Measurements from ENCODE around the gene CCDC97. TPM values are rescaled to one million over a fixed set of nuclear protein-coding genes. Genes with fewer than 3 reads are reported as not detected.
"Not testable (repeated sequence)": the region's sequence is repeated elsewhere in the genome, so short reads cannot be mapped to it uniquely, and the experiment has no call there.

CCDC97 gene
- total and polyA plus RNA-seq, 4 donors = 8.8 to 37.6 (median 26.6) TPM

GRCh38 chr19:41269571-41269970 is 40.4 kb upstream of the CCDC97 start:
- 80% methylated on average over 1 of the region's 5 CpGs for WGBS (ENCODE audit: insufficient coverage)
- peaks cover 16% of the 10 kb centered on the region for H3K4me1 ChIP-seq (ENCODE audit: control insufficient read depth, insufficient read depth, low read length)
- H3K36me3 ChIP-seq (ENCODE audit: control insufficient read depth, insufficient read depth, low read length) = peaks cover 65% of the 10 kb centered on the region
- H3K27me3 ChIP-seq (ENCODE audit: control insufficient read depth, insufficient read depth, low read length) = no peaks in the 10 kb centered on the region
- DNase-seq (ENCODE audit: low read depth in 4 of 6, low spot score in 6 of 6) = no peak
- no peak overlapping the region for H3K4me3 ChIP-seq (ENCODE audit: low read depth, low read length)
- no peak overlapping the region for H3K27ac ChIP-seq (ENCODE audit: low read depth, low read length)
- no peaks in the 10 kb centered on the region for H3K9me3 ChIP-seq (ENCODE audit: control insufficient read depth, insufficient read depth, low read length)

GRCh38 chr19:41273076-41273475 is 36.9 kb upstream of the CCDC97 start:
- Histone ChIP-seq H3K27ac (ENCODE audit: low read depth, low read length) (no peak overlapping the region), H3K4me3 (ENCODE audit: low read depth, low read length) (no peak overlapping the region), H3K9me3 (ENCODE audit: control insufficient read depth, insufficient read depth, low read length) (no peaks in the 10 kb centered on the region), H3K4me1 (ENCODE audit: control insufficient read depth, insufficient read depth, low read length) (no peaks in the 10 kb centered on the region), H3K36me3 (ENCODE audit: control insufficient read depth, insufficient read depth, low read length) (peaks cover 94% of the 10 kb centered on the region), H3K27me3 (ENCODE audit: control insufficient read depth, insufficient read depth, low read length) (no peaks in the 10 kb centered on the region)
- WGBS (ENCODE audit: insufficient coverage) = 98% methylated on average over 3 of the region's 6 CpGs
- DNase-seq (ENCODE audit: low read depth in 4 of 6, low spot score in 6 of 6) = no peak

DNA sequence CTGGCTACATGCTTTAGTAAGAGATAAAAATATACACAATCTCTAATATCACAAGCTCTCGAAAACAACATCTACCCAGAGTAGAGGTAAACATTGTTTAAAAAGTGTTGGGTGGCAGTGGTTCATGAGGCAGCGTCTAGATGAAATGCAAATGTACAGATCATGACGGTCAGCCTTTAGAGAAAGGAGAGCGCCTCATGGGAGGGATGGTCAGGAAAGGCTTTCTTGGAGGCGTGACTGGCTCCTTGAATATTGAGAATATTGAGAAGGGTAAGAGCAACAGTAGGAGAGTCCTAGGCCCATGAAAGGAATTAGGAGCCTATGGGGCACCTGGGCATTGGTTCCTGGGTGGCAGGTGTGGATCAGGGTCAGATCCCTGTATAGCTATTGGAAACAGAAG is 35.2 kb upstream of the CCDC97 start:
- H3K27ac ChIP-seq (ENCODE audit: low read depth, low read length) = no peak overlapping the region
- no peaks in the 10 kb centered on the region for H3K4me1 ChIP-seq (ENCODE audit: control insufficient read depth, insufficient read depth, low read length)
- H3K27me3 ChIP-seq (ENCODE audit: control insufficient read depth, insufficient read depth, low read length) = no peaks in the 10 kb centered on the region
- WGBS (ENCODE audit: insufficient coverage) = 88% methylated on average over 4 of the region's 5 CpGs
- DNase-seq (ENCODE audit: low read depth in 4 of 6, low spot score in 6 of 6) = no peak
- H3K36me3 ChIP-seq (ENCODE audit: control insufficient read depth, insufficient read depth, low read length) = peaks cover 93% of the 10 kb centered on the region
- H3K9me3 ChIP-seq (ENCODE audit: control insufficient read depth, insufficient read depth, low read length) = no peaks in the 10 kb centered on the region
- no peak overlapping the region for H3K4me3 ChIP-seq (ENCODE audit: low read depth, low read length)

DNA sequence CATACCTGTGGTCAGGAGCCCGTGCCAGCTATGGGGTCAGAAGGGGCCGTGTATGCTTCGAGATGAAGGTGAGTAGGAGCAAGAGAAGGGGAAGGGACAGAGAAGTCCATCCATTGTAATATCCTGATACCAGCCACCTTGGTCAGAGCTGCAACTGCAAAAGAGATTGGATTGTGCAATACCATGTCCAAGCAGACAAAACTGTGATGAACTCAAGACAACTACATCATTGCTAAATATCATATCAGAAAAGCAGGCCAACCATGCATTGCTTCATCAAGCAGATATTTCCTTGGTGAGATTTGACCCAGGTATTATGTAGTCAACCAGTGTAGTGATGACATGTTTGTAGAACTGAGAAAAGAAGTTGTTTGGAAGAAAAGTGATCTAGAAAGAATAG is 33.7 kb upstream of the CCDC97 start:
- Histone ChIP-seq H3K27me3 (ENCODE audit: control insufficient read depth, insufficient read depth, low read length) (no peaks in the 10 kb centered on the region), H3K4me1 (ENCODE audit: control insufficient read depth, insufficient read depth, low read length) (no peaks in the 10 kb centered on the region), H3K27ac (ENCODE audit: low read depth, low read length) (no peak overlapping the region), H3K36me3 (ENCODE audit: control insufficient read depth, insufficient read depth, low read length) (peaks cover 90% of the 10 kb centered on the region), H3K4me3 (ENCODE audit: low read depth, low read length) (no peak overlapping the region), H3K9me3 (ENCODE audit: control insufficient read depth, insufficient read depth, low read length) (no peaks in the 10 kb centered on the region)
- WGBS (ENCODE audit: insufficient coverage) = 95% methylated on average over 3 of the region's 3 CpGs
- no peak for DNase-seq (ENCODE audit: low read depth in 4 of 6, low spot score in 6 of 6)

GRCh38 chr19:41278478-41278877 is 31.5 kb upstream of the CCDC97 start:
- 100% methylated on average over 1 of the region's 2 CpGs for WGBS (ENCODE audit: insufficient coverage)

GRCh38 chr19:41288673-41289530 is 21.1 kb upstream of the CCDC97 start:
- H3K27ac ChIP-seq (ENCODE audit: low read depth, low read length) = no peak overlapping the region
- DNase-seq (ENCODE audit: low read depth in 4 of 6, low spot score in 6 of 6) = no peak
- no peak overlapping the region for H3K4me3 ChIP-seq (ENCODE audit: low read depth, low read length)
- WGBS (ENCODE audit: insufficient coverage) = 100% methylated on average over 1 of the region's 3 CpGs
- H3K27me3 ChIP-seq (ENCODE audit: control insufficient read depth, insufficient read depth, low read length) = no peaks in the 10 kb centered on the region
- peaks cover 72% of the 10 kb centered on the region for H3K36me3 ChIP-seq (ENCODE audit: control insufficient read depth, insufficient read depth, low read length)
- no peaks in the 10 kb centered on the region for H3K9me3 ChIP-seq (ENCODE audit: control insufficient read depth, insufficient read depth, low read length)
- H3K4me1 ChIP-seq (ENCODE audit: control insufficient read depth, insufficient read depth, low read length) = no peaks in the 10 kb centered on the region

More at GRCh38 chr19:41278478-41278877, 31.5 kb upstream of the CCDC97 start:
- Histone ChIP-seq H3K4me3 (ENCODE audit: low read depth, low read length) (no peak overlapping the region), H3K27ac (ENCODE audit: low read depth, low read length) (no peak overlapping the region), H3K27me3 (ENCODE audit: control insufficient read depth, insufficient read depth, low read length) (no peaks in the 10 kb centered on the region), H3K9me3 (ENCODE audit: control insufficient read depth, insufficient read depth, low read length) (no peaks in the 10 kb centered on the region), H3K36me3 (ENCODE audit: control insufficient read depth, insufficient read depth, low read length) (peaks cover 89% of the 10 kb centered on the region), H3K4me1 (ENCODE audit: control insufficient read depth, insufficient read depth, low read length) (no peaks in the 10 kb centered on the region)
- no peak for DNase-seq (ENCODE audit: low read depth in 4 of 6, low spot score in 6 of 6)

- not testable (repeated sequence) for DNase-seq (ENCODE audit: low read depth in 4 of 6, low spot score in 6 of 6); H3K4me1 ChIP-seq (ENCODE audit: control insufficient read depth, insufficient read depth, low read length); H3K4me3 ChIP-seq (ENCODE audit: low read depth, low read length); H3K27me3 ChIP-seq (ENCODE audit: control insufficient read depth, insufficient read depth, low read length); H3K9me3 ChIP-seq (ENCODE audit: control insufficient read depth, insufficient read depth, low read length); H3K27ac ChIP-seq (ENCODE audit: low read depth, low read length)
- peaks cover 72% of the 10 kb centered on the region for H3K36me3 ChIP-seq (ENCODE audit: control insufficient read depth, insufficient read depth, low read length)
- 87% methylated on average over 4 of the region's 8 CpGs for WGBS (ENCODE audit: insufficient coverage)
Observed at GRCh38 chr19:41289814-41290213, 20.2 kb upstream of the CCDC97 start.

DNA sequence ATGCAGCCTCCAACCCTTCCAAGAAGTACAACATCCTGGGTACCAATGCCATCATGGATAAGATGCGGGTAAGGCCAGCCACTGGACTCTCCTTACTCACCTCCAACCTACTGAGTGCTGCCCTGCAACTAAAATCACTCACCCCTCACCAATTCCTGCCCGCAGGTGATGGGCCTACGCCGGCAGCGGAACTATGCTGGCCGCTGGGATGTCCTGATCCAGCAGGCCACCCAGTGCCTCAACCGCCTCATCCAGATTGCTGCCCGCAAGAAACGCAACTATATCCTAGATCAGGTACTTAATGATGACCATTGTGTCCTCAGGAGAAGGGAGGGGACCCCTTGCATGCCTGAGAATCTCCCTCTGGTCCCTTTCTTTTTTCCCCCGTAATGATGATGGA is 15.6 kb upstream of the CCDC97 start:
- H3K27ac ChIP-seq (ENCODE audit: low read depth, low read length) = no peak overlapping the region
- no peak for DNase-seq (ENCODE audit: low read depth in 4 of 6, low spot score in 6 of 6)
- no peak overlapping the region for H3K4me3 ChIP-seq (ENCODE audit: low read depth, low read length)
- no peaks in the 10 kb centered on the region for H3K9me3 ChIP-seq (ENCODE audit: control insufficient read depth, insufficient read depth, low read length)
- 94% methylated on average over 9 of the region's 10 CpGs for WGBS (ENCODE audit: insufficient coverage)
- H3K4me1 ChIP-seq (ENCODE audit: control insufficient read depth, insufficient read depth, low read length) = peaks cover 9% of the 10 kb centered on the region
- H3K36me3 ChIP-seq (ENCODE audit: control insufficient read depth, insufficient read depth, low read length) = peaks cover 77% of the 10 kb centered on the region
- H3K27me3 ChIP-seq (ENCODE audit: control insufficient read depth, insufficient read depth, low read length) = no peaks in the 10 kb centered on the region

GRCh38 chr19:41295499-41295898 is 14.5 kb upstream of the CCDC97 start:
- Histone ChIP-seq H3K4me1 (ENCODE audit: control insufficient read depth, insufficient read depth, low read length) (peaks cover 12% of the 10 kb centered on the region), H3K27ac (ENCODE audit: low read depth, low read length) (no peak overlapping the region), H3K36me3 (ENCODE audit: control insufficient read depth, insufficient read depth, low read length) (peaks cover 78% of the 10 kb centered on the region), H3K9me3 (ENCODE audit: control insufficient read depth, insufficient read depth, low read length) (no peaks in the 10 kb centered on the region), H3K27me3 (ENCODE audit: control insufficient read depth, insufficient read depth, low read length) (no peaks in the 10 kb centered on the region), H3K4me3 (ENCODE audit: low read depth, low read length) (no peak overlapping the region)
- WGBS (ENCODE audit: insufficient coverage) = 70% methylated on average over 6 of the region's 6 CpGs
- no peak for DNase-seq (ENCODE audit: low read depth in 4 of 6, low spot score in 6 of 6)

DNA sequence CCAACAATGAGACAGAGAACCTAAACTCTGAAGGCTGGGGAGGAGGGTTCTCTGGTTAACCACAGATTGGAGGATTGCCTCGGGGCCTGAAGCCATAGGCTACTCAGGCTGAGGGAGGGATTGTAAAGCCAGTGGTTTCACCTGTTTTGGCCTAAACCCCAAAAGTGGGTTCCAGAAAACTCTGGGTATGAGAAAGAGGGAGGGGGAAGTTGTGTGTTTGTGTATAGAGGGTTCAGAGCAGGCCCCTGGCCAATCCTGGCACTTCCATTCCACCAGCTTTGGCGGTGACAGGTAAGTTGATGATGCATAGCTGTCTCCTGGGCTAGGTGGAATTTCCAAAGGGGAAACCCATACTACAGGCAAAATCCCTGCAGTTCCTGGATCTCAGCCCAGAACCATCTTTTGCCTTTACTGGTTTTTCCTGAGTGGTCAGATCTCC is 13.5 kb upstream of the CCDC97 start:
- Histone ChIP-seq H3K27ac (ENCODE audit: low read depth, low read length) (no peak overlapping the region), H3K27me3 (ENCODE audit: control insufficient read depth, insufficient read depth, low read length) (no peaks in the 10 kb centered on the region)

More for the DNA sequence above, 13.5 kb upstream of the CCDC97 start:
- DNase-seq (ENCODE audit: low read depth in 4 of 6, low spot score in 6 of 6) = no peak
- H3K36me3 ChIP-seq (ENCODE audit: control insufficient read depth, insufficient read depth, low read length) = peaks cover 83% of the 10 kb centered on the region
- no peak overlapping the region for H3K4me3 ChIP-seq (ENCODE audit: low read depth, low read length)
- H3K4me1 ChIP-seq (ENCODE audit: control insufficient read depth, insufficient read depth, low read length) = peaks cover 12% of the 10 kb centered on the region
- H3K9me3 ChIP-seq (ENCODE audit: control insufficient read depth, insufficient read depth, low read length) = no peaks in the 10 kb centered on the region
- 95% methylated on average over 2 of the region's 2 CpGs for WGBS (ENCODE audit: insufficient coverage)

Data from spinal cord (tissue), 10 donors.